GM12864 (cell line): ENCODE results near the gene TMPRSS7.

Experiments used
- DNase-seq: peaks from one replicate; pipeline ENCODE4 v3.0.0-alpha.2; 2011; ENCODE audit warnings: low read depth
- H3K4me3 ChIP-seq: 2 replicates; pipeline ENCODE4 v1.5.1; 2011; ENCODE audit warnings: mild to moderate bottlenecking, low read depth, low read length, control low read depth
- TF ChIP-seq, protein P1 (sequence below): IDR thresholded peaks from 2 replicates; pipeline ENCODE4 v1.5.1; 2011; ENCODE audit warnings: low read depth, mild to moderate bottlenecking, moderate library complexity, low read length, control low read depth, inconsistent platforms; ENCODE audit errors: missing control alignments

The TMPRSS7 gene

DNA sequence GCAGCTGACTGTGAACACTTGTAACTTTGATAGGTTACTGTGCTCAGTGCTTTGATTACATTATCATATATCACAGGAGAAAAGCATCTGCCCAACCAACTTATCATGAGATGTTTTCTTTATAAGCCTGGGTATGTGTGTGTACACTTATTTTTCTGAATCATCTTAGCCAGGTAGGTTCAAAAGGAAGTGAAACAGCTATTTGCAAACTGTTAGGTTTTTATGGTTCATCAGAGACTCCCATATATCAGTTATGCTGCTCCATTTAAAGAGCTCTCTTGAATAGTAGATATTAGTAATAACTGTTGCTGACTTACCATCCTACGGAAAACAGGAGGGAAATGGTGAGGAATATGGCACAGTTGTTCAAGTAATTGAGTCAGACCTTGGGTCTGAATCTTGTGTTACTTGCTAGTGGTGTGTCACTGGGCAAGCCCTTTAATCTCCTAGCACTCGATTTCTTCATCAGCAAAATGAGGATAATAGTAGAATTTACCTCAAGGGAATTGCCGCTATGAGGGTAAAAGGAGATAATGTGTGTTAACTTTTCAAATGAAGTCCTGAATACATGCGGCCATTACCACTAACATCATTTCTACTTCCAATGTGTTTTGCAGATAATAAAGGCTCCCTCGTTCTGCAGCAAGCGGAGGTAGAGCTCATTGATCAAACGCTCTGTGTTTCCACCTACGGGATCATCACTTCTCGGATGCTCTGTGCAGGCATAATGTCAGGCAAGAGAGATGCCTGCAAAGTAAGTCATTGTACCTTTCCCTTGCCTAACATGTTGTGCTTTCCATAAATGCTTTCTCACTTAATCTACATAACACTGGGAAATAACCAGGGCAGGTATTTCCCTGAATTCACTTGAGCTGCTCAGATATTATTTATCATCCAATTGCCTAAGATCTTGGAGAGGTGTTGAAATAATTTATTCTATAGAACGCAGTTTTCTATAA lies 43.9 kb downstream of the TMPRSS7 start:
- TF ChIP-seq, protein P1, sequence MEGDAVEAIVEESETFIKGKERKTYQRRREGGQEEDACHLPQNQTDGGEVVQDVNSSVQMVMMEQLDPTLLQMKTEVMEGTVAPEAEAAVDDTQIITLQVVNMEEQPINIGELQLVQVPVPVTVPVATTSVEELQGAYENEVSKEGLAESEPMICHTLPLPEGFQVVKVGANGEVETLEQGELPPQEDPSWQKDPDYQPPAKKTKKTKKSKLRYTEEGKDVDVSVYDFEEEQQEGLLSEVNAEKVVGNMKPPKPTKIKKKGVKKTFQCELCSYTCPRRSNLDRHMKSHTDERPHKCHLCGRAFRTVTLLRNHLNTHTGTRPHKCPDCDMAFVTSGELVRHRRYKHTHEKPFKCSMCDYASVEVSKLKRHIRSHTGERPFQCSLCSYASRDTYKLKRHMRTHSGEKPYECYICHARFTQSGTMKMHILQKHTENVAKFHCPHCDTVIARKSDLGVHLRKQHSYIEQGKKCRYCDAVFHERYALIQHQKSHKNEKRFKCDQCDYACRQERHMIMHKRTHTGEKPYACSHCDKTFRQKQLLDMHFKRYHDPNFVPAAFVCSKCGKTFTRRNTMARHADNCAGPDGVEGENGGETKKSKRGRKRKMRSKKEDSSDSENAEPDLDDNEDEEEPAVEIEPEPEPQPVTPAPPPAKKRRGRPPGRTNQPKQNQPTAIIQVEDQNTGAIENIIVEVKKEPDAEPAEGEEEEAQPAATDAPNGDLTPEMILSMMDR, result no peak
- no peak for DNase-seq
- no peak overlapping the region for H3K4me3 ChIP-seq

DNA sequence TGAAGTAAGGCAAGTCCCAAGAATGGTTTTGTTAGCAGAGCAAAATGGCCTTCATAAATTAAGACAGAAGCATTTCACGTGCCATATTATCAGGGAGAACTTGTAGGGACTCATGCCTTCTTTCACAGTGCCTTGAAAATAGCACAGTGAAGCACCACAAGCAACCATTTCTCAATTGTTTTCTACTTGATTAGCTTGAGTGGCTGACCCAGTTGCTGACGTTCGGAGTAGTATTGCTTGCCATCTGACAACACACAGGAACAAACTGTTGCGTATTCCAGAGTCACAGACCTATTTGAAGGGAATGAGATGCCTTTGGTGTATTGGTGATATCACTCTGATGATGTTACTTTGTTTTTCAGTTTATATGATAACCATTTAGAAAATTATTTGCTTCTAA lies 48.7 kb downstream of the TMPRSS7 start:
- no peak overlapping the region for H3K4me3 ChIP-seq
- TF ChIP-seq, protein P1, result no peak
- DNase-seq, result no peak

DNA sequence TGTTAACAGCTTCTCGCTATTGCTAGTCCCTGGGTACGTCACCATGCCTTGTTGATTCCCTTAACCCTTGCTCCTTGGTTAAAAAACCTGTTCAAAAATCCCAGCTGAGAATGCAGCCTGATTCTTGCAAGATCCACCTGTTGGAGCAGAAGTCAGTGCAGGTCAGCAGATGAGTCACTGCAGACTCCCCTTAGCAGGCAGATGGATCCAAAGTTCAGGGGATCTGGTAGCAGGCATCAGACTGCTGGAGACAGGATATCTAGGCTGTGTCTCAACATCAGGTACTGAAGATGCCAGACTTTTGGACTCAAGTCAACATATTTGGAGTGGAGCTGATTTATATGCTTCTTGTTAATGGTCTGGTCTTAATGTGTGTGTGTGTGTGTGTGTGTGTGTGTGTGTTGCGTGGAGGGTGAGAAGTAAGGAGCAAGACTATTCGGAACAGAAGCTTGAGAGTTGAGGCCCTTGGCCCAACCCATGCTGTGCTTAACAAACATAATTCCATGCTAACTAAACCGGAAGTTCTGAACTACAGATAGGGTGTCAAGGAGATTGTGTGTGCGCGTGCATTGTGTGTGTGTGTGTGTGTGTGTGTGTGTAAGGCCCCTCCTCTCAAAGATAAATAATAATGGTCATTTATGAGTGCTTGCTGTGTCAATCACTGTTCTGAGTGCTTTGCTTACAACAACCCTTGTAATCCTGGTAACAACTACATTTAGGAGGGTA lies 50.6 kb downstream of the TMPRSS7 start:
- TF ChIP-seq, protein P1, result no peak
- DNase-seq, result no peak
- H3K4me3 ChIP-seq, result no peak overlapping the region

DNA sequence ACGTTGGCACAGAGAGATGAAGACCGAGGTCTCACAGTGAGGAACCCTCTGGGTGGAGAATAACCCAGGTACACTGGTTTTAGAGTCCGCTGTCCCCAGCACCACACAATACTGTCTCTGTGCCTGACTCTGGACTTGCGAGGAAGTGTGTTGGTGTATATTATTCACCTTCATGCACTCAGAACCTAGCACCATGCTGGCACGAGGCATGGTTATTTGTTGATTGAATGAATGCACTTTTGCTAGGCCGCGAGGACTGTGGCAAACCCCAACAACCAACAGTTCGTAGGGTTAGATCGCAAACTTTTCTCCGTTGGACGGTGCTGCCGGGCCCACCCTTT lies 51.2 kb downstream of the TMPRSS7 start:
- DNase-seq, result no peak
- peak overlapping the region; percentile 64 for H3K4me3 ChIP-seq
- TF ChIP-seq, protein P1, result no peak

DNA sequence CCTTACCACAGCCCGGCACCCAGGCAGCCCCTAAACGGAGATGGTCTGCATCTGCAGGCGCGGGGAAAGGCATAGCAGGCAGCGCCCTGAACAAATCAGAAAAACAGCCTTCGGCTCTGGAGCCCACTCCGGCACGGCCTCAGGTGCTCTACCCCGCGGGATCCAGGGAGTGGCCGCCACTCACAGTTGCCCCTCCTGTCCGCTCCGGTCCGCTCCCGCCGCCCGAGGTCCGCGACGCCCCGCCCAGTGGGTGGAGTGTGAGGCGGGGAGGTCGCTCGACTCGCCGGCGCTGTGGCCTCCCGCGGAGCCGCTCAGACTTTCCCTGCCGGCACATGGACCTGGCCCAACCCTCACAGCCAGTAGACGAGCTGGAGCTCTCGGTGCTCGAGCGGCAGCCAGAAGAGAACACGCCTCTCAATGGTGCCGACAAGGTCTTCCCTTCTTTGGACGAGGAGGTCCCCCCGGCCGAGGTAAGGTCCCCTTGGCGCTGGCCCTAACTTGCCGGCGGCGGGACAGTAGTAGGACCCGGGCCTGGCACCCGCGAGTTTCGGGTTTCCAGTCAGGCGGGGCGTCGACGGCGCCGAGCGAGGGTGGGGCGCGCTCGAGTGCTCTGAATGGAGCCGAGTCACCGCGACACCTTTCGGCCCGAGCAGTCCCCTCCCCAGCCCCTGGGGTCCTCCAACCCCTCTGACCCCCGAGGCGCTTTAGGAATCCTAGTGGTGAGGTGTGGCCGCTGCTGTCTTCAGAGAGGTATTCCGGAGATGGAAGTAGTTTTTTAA lies 51.7 kb downstream of the TMPRSS7 start, which contains the start of gene C3orf52:
TSS of gene C3orf52 (plus strand) at position 314 of the 779 bp plus-strand sequence. CDS start at position 333, 19 bp downstream.
- no peak for DNase-seq
- TF ChIP-seq, protein P1, result no peak
- H3K4me3 ChIP-seq, result peak within 1 kb of the TSS; percentile 64

DNA sequence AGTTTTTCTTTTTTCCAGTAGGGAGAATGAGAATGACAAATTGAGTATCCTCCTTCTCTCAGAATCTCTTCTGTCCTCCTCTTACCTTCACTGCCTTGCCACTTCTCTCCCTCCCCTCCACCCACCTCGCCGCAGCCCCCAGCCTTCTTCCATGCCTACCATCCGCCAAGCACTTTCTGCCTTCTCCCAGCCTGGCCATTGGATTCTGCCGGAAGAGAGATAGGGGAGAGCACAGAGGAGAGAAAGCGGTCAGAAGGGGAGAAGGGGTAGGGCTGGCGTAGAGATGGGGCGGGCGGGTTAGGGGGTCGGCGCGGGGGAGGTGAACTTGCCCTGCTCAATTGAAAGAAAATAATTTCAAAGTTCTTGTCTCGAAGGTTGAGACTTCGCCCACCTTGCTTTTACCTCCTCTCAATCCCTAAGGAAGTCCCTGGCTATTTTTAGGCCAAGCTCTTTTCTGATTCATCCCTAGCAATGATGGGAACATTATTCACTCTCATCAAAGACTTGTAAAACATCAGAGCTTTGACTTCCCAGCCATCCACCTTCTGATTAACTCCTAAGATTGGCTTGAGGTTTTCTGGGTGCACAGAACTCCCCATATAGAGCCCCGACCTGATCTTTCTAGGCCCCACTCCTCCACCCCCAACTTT lies 52.5 kb downstream of the TMPRSS7 start:
- no peak for DNase-seq
- TF ChIP-seq, protein P1, result no peak
- H3K4me3 ChIP-seq, result peak overlapping the region; percentile 64
